Measurements from ENCODE around the gene EMC7.
"Not testable (repeated sequence)": the region's sequence is repeated elsewhere in the genome, so short reads cannot be mapped to it uniquely, and the experiment has no call there.

The EMC7 gene

GRCh38 chr15:34059476-34059875 lies 42.2 kb downstream of the EMC7 start:
- TF ChIP-seq LEF1 (IDR thresholded peaks at IDR 0.05; ENCODE audit: borderline replicate concordance) (no peak), HDGF (IDR thresholded peaks at IDR 0.05; ENCODE audit: borderline replicate concordance) (no peak), L3MBTL2 (conservative IDR thresholded peaks at IDR 0.05) (no peak), TARDBP (IDR thresholded peaks at IDR 0.05) (no peak), ELF4 (IDR thresholded peaks at IDR 0.05) (no peak), BHLHE40 (IDR thresholded peaks at IDR 0.05; ENCODE audit: borderline replicate concordance) (no peak), PKNOX1 (IDR thresholded peaks at IDR 0.05) (no peak)
- POLR2A ChIA-PET: no interaction called here
- CTCF ChIA-PET: no interaction called here
- DNase-seq (ENCODE audit: extremely low spot score): no peak

GRCh38 chr15:34056911-34057310 lies 44.8 kb downstream of the EMC7 start:
- DNase-seq (ENCODE audit: extremely low spot score): no peak
- POLR2A ChIA-PET: interaction anchor here (1.4 kb wide), 1 partner anchor 9 kb away, joined by 4 read pairs; no protein-coding TSS in a partner anchor

GRCh38 chr15:34055868-34056595 lies 45.6 kb downstream of the EMC7 start:
- DNase-seq (ENCODE audit: extremely low spot score): no peak
- ChIA-PET POLR2A (interaction anchor here (1.4 kb wide), 1 partner anchor 8 kb away, joined by 4 read pairs; no protein-coding TSS in a partner anchor), CTCF (interaction anchor here (0.6 kb wide), 1 partner anchor 199 kb away, joined by 3 read pairs; no protein-coding TSS in a partner anchor)
- no peak for TF ChIP-seq PKNOX1 (IDR thresholded peaks at IDR 0.05)
- TF ChIP-seq NFRKB (IDR thresholded peaks at IDR 0.05): no peak
- TF ChIP-seq BHLHE40 (IDR thresholded peaks at IDR 0.05; ENCODE audit: borderline replicate concordance): no peak
- no peak for TF ChIP-seq CTBP1 (IDR thresholded peaks at IDR 0.05; ENCODE audit: borderline replicate concordance)
- no peak for TF ChIP-seq LEF1 (IDR thresholded peaks at IDR 0.05; ENCODE audit: borderline replicate concordance)
- no peak for TF ChIP-seq ELF4 (IDR thresholded peaks at IDR 0.05)
- no peak for TF ChIP-seq FOXK2 (IDR thresholded peaks at IDR 0.05)
- TF ChIP-seq FOXA1 (IDR thresholded peaks at IDR 0.05): no peak
- no peak for TF ChIP-seq FOXM1 (IDR thresholded peaks at IDR 0.05; ENCODE audit: borderline replicate concordance)

More at GRCh38 chr15:34056911-34057310, 44.8 kb downstream of the EMC7 start:
- CTCF ChIA-PET: no interaction called here
- no peak for TF ChIP-seq NFRKB (IDR thresholded peaks at IDR 0.05)
- TF ChIP-seq CTBP1 (IDR thresholded peaks at IDR 0.05; ENCODE audit: borderline replicate concordance): no peak
- TF ChIP-seq SUZ12 (IDR thresholded peaks at IDR 0.05): no peak
- no peak for TF ChIP-seq FOXK2 (IDR thresholded peaks at IDR 0.05)
- TF ChIP-seq HDGF (IDR thresholded peaks at IDR 0.05; ENCODE audit: borderline replicate concordance): no peak
- no peak for TF ChIP-seq L3MBTL2 (conservative IDR thresholded peaks at IDR 0.05)
- no peak for TF ChIP-seq ELF4 (IDR thresholded peaks at IDR 0.05)
- TF ChIP-seq TARDBP (IDR thresholded peaks at IDR 0.05): no peak
- no peak for TF ChIP-seq FOXM1 (IDR thresholded peaks at IDR 0.05; ENCODE audit: borderline replicate concordance)
- TF ChIP-seq FOXA1 (IDR thresholded peaks at IDR 0.05): no peak
- no peak for TF ChIP-seq ZNF384 (IDR thresholded peaks at IDR 0.05)

GRCh38 chr15:34054081-34054707 lies 47.5 kb downstream of the EMC7 start:
- CTCF ChIA-PET: no interaction called here
- POLR2A ChIA-PET: no interaction called here
- no peak for DNase-seq (ENCODE audit: extremely low spot score)
- no peak for TF ChIP-seq HDGF (IDR thresholded peaks at IDR 0.05; ENCODE audit: borderline replicate concordance)
- no peak for TF ChIP-seq ZNF384 (IDR thresholded peaks at IDR 0.05)
- no peak for TF ChIP-seq FOXA1 (IDR thresholded peaks at IDR 0.05)
- TF ChIP-seq SP1 (IDR thresholded peaks at IDR 0.05): no peak
- no peak for TF ChIP-seq BHLHE40 (IDR thresholded peaks at IDR 0.05; ENCODE audit: borderline replicate concordance)
- TF ChIP-seq ARNT (IDR thresholded peaks at IDR 0.05): no peak
- no peak for TF ChIP-seq LEF1 (IDR thresholded peaks at IDR 0.05; ENCODE audit: borderline replicate concordance)
- TF ChIP-seq NFRKB (IDR thresholded peaks at IDR 0.05): no peak
- TF ChIP-seq TARDBP (IDR thresholded peaks at IDR 0.05): no peak
- no peak for TF ChIP-seq CTBP1 (IDR thresholded peaks at IDR 0.05; ENCODE audit: borderline replicate concordance)
- no peak for TF ChIP-seq ELF4 (IDR thresholded peaks at IDR 0.05)
- no peak for TF ChIP-seq SUZ12 (IDR thresholded peaks at IDR 0.05)

- DNase-seq (ENCODE audit: extremely low spot score); POLR2A ChIA-PET; CTCF ChIA-PET: not testable (repeated sequence)
Measured at GRCh38 chr15:34050385-34050784, 51.3 kb downstream of the EMC7 start.

GRCh38 chr15:34049112-34049511 lies 52.5 kb downstream of the EMC7 start:
- POLR2A ChIA-PET: no interaction called here
- CTCF ChIA-PET: no interaction called here
- TF ChIP-seq L3MBTL2 (conservative IDR thresholded peaks at IDR 0.05) (no peak), ELF4 (IDR thresholded peaks at IDR 0.05) (no peak), NFRKB (IDR thresholded peaks at IDR 0.05) (no peak), FOXA1 (IDR thresholded peaks at IDR 0.05) (no peak)
- no peak for DNase-seq (ENCODE audit: extremely low spot score)
